ENCODE measurements around the gene WDR87.

WDR87 gene

GRCh38 chr19:37905946-37906868, at the start of gene WDR87:
Gene WDR87 (minus strand): TSS chr19:37906594. CDS start chr19:37898239, 8,355 bp downstream.
- DNase-seq, result no peak

GRCh38 chr19:37955986-37956385, 49.6 kb upstream of the WDR87 start:
- DNase-seq, result no peak

- no peak for DNase-seq
These were observed 48.1 kb upstream of the WDR87 start for GRCh38 chr19:37954421-37954874.

GRCh38 chr19:37953918-37954303, 47.5 kb upstream of the WDR87 start:
- no peak for DNase-seq

GRCh38 chr19:37953171-37953917, 47.0 kb upstream of the WDR87 start:
- no peak for DNase-seq

GRCh38 chr19:37951816-37952210, 45.4 kb upstream of the WDR87 start:
- no peak for DNase-seq

- DNase-seq, result no peak
These were observed 44.2 kb upstream of the WDR87 start for GRCh38 chr19:37950471-37951175.

- no peak for DNase-seq
These were observed 42.0 kb upstream of the WDR87 start for GRCh38 chr19:37948362-37948761.

- DNase-seq, result no peak
These were observed 41.4 kb upstream of the WDR87 start for GRCh38 chr19:37947778-37948177.

- no peak for DNase-seq
These were observed 39.7 kb upstream of the WDR87 start for GRCh38 chr19:37946132-37946531.

- no peak for DNase-seq
These were observed 37.1 kb upstream of the WDR87 start for GRCh38 chr19:37943480-37943879.

- no peak for DNase-seq
These were observed 36.1 kb upstream of the WDR87 start for GRCh38 chr19:37942516-37942902.

- DNase-seq, result no peak
These were observed 35.6 kb upstream of the WDR87 start for GRCh38 chr19:37941782-37942515.

GRCh38 chr19:37938353-37938752, 32.0 kb upstream of the WDR87 start:
- no peak for DNase-seq

GRCh38 chr19:37936886-37937285, 30.5 kb upstream of the WDR87 start:
- DNase-seq, result no peak

- no peak for DNase-seq
These were observed 29.8 kb upstream of the WDR87 start for GRCh38 chr19:37936166-37936565.

- DNase-seq, result no peak
These were observed 28.9 kb upstream of the WDR87 start for GRCh38 chr19:37935341-37935740.

GRCh38 chr19:37933937-37934358, 27.6 kb upstream of the WDR87 start:
- DNase-seq, result peak; percentile 65

- DNase-seq, result no peak
These were observed 26.9 kb upstream of the WDR87 start for GRCh38 chr19:37932985-37933936.

- DNase-seq, result peak; percentile 70
These were observed 25.7 kb upstream of the WDR87 start for GRCh38 chr19:37931881-37932655.
